IMR-90 (cell line): Measurements from ENCODE around the gene CCT5.

Source experiments
- FOS ChIP-seq: fragments of 150-350 bp; IDR thresholded peaks from 2 replicates; pipeline ENCODE4 v1.6.1; 2016; ENCODE audit warnings: low read depth, low read length
- POLR2A ChIP-seq: IDR thresholded peaks from 2 replicates; pipeline ENCODE4 v1.6.1; 2012; ENCODE audit warnings: mild to moderate bottlenecking, low read depth, low read length
- RAD21 ChIP-seq: IDR thresholded peaks from 2 replicates; pipeline ENCODE4 v1.6.1; 2012; ENCODE audit warnings: low read length, improper control_type of control experiment
- RCOR1 ChIP-seq: IDR thresholded peaks from 2 replicates; pipeline ENCODE4 v1.6.1; 2012; ENCODE audit warnings: mild to moderate bottlenecking, low read length, improper control_type of control experiment; ENCODE audit not compliant: insufficient replicate concordance
- RFX5 ChIP-seq: IDR thresholded peaks from 2 replicates; pipeline ENCODE4 v1.8.0; 2012; ENCODE audit warnings: low read depth, mild to moderate bottlenecking, low read length, moderate library complexity
- SMC3 ChIP-seq: fragments of 150-350 bp; IDR thresholded peaks from 2 replicates; pipeline ENCODE4 v1.6.1; 2016; ENCODE audit warnings: low read depth, mild to moderate bottlenecking, antibody characterized with exemption, low read length, moderate library complexity
- USF2 ChIP-seq: fragments of 150-350 bp; IDR thresholded peaks from 2 replicates; pipeline ENCODE4 v1.6.1; 2017; ENCODE audit warnings: mild to moderate bottlenecking, antibody characterized with exemption, low read length, low read depth
- TF ChIP-seq, protein P1 (sequence below): conservative IDR thresholded peaks from 2 replicates; pipeline ENCODE4 v1.5.1; 2012; ENCODE audit warnings: mild to moderate bottlenecking, low read depth, low read length, improper control_type of control experiment

GRCh38 chr5:10303699-10304170, 53.7 kb downstream of the CCT5 start:
- TF ChIP-seq, protein P1, sequence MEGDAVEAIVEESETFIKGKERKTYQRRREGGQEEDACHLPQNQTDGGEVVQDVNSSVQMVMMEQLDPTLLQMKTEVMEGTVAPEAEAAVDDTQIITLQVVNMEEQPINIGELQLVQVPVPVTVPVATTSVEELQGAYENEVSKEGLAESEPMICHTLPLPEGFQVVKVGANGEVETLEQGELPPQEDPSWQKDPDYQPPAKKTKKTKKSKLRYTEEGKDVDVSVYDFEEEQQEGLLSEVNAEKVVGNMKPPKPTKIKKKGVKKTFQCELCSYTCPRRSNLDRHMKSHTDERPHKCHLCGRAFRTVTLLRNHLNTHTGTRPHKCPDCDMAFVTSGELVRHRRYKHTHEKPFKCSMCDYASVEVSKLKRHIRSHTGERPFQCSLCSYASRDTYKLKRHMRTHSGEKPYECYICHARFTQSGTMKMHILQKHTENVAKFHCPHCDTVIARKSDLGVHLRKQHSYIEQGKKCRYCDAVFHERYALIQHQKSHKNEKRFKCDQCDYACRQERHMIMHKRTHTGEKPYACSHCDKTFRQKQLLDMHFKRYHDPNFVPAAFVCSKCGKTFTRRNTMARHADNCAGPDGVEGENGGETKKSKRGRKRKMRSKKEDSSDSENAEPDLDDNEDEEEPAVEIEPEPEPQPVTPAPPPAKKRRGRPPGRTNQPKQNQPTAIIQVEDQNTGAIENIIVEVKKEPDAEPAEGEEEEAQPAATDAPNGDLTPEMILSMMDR, result no peak
- TF ChIP-seq POLR2A, result no peak
- no peak for TF ChIP-seq RFX5
- no peak for TF ChIP-seq USF2
- no peak for TF ChIP-seq SMC3
- TF ChIP-seq RAD21, result no peak
- TF ChIP-seq RCOR1, result no peak
- TF ChIP-seq FOS, result no peak
